ENCODE measurements around the gene METTL26. TPM values are rescaled to one million over a fixed set of nuclear protein-coding genes. Genes with fewer than 3 reads are reported as not detected.

Gene METTL26
- 100 to 1,000 TPM in 1 of 2 donors, 10 to 100 TPM in 1; 47.2 to 120 TPM for total RNA-seq

GRCh38 chr16:636206-637080 lies at the start of gene METTL26:
Gene METTL26, minus strand, starts transcription at chr16:636305. Its CDS starts 15 bp downstream, at chr16:636290.
- DNase-seq (ENCODE audit: low spot score in 2 of 2) (peak; percentile 93 to 95), ATAC-seq (peak; percentile 87)
- H3K36me3 Mint-ChIP-seq: peaks cover 0 to 5% of the 10 kb centered on the region in 2 donors
- H3K9me3 Mint-ChIP-seq: no peaks in the 10 kb centered on the region
- peak within 1 kb of the TSS; percentile 99 to 100 for H3K27ac Mint-ChIP-seq

GRCh38 chr16:684961-685696 lies 49.0 kb upstream of the METTL26 start:
- ATAC-seq (no peak), DNase-seq (ENCODE audit: low spot score in 2 of 2) (peak in 1 of 2 donors; percentile 58)
- no peaks in the 10 kb centered on the region for H3K9me3 Mint-ChIP-seq
- peak overlapping the region in 1 of 2 donors; percentile 4 for H3K27ac Mint-ChIP-seq
- peaks cover 5 to 22% of the 10 kb centered on the region in 2 donors for H3K36me3 Mint-ChIP-seq

GRCh38 chr16:684071-684794 lies 48.1 kb upstream of the METTL26 start, which contains the start of gene JMJD8:
Gene JMJD8, minus strand, starts transcription at chr16:684334. Its CDS starts 15 bp downstream, at chr16:684319.
- Mint-ChIP-seq H3K36me3 (peaks cover 5 to 22% of the 10 kb centered on the region in 2 donors), H3K27ac (peak within 1 kb of the TSS; percentile 65 to 73), H3K9me3 (no peaks in the 10 kb centered on the region)
- ATAC-seq (peak; percentile 82 to 85), DNase-seq (ENCODE audit: low spot score in 2 of 2) (peak; percentile 96 to 97)

GRCh38 chr16:683396-684070 lies 47.4 kb upstream of the METTL26 start:
- H3K27ac Mint-ChIP-seq: peak overlapping the region; percentile 65 to 73
- ATAC-seq (no peak), DNase-seq (ENCODE audit: low spot score in 2 of 2) (no peak)
- no peaks in the 10 kb centered on the region for H3K9me3 Mint-ChIP-seq
- peaks cover 5 to 22% of the 10 kb centered on the region in 2 donors for H3K36me3 Mint-ChIP-seq

GRCh38 chr16:682493-683395 lies 46.6 kb upstream of the METTL26 start:
- no peaks in the 10 kb centered on the region for H3K9me3 Mint-ChIP-seq
- ATAC-seq (no peak), DNase-seq (ENCODE audit: low spot score in 2 of 2) (no peak)
- peaks cover 5 to 22% of the 10 kb centered on the region in 2 donors for H3K36me3 Mint-ChIP-seq
- H3K27ac Mint-ChIP-seq: peak overlapping the region; percentile 73 to 94

GRCh38 chr16:681746-682427 lies 45.8 kb upstream of the METTL26 start:
- peak overlapping the region; percentile 71 to 94 for H3K27ac Mint-ChIP-seq
- ATAC-seq: no peak
- H3K9me3 Mint-ChIP-seq: no peaks in the 10 kb centered on the region

GRCh38 chr16:680967-681745 lies 45.1 kb upstream of the METTL26 start:
- peak overlapping the region; percentile 50 to 71 for H3K27ac Mint-ChIP-seq
- ATAC-seq: no peak
- H3K36me3 Mint-ChIP-seq: peaks cover 5 to 18% of the 10 kb centered on the region in 2 donors
- DNase-seq (ENCODE audit: low spot score in 2 of 2): no peak
- no peaks in the 10 kb centered on the region for H3K9me3 Mint-ChIP-seq

More at GRCh38 chr16:681746-682427, 45.8 kb upstream of the METTL26 start:
- H3K36me3 Mint-ChIP-seq: peaks cover 5 to 22% of the 10 kb centered on the region in 2 donors
- DNase-seq (ENCODE audit: low spot score in 2 of 2): no peak

GRCh38 chr16:680625-680945 lies 44.5 kb upstream of the METTL26 start:
- H3K36me3 Mint-ChIP-seq: peaks cover 5 to 15% of the 10 kb centered on the region in 2 donors
- no peak for ATAC-seq
- peak overlapping the region in 1 of 2 donors; percentile 71 for H3K27ac Mint-ChIP-seq
- H3K9me3 Mint-ChIP-seq: no peaks in the 10 kb centered on the region
- no peak for DNase-seq (ENCODE audit: low spot score in 2 of 2)

- ATAC-seq: peak; percentile 54 to 55
- Mint-ChIP-seq H3K27ac (peak within 1 kb of the TSS; percentile 71 to 85), H3K9me3 (no peaks in the 10 kb centered on the region), H3K36me3 (peaks cover 5 to 15% of the 10 kb centered on the region in 2 donors)
- DNase-seq (ENCODE audit: low spot score in 2 of 2): peak; percentile 85 to 87
Measured at GRCh38 chr16:679814-680624, 43.9 kb upstream of the METTL26 start, which contains the start of gene STUB1. Gene STUB1, plus strand, starts transcription at chr16:680410. Its CDS starts 116 bp downstream, at chr16:680526.

- H3K27ac Mint-ChIP-seq: peak overlapping the region; percentile 65 to 66
Measured at GRCh38 chr16:678858-679813, 43.0 kb upstream of the METTL26 start.

GRCh38 chr16:678209-678857 lies 42.2 kb upstream of the METTL26 start:
- Mint-ChIP-seq H3K27ac (no peak overlapping the region), H3K36me3 (peaks cover 5 to 15% of the 10 kb centered on the region in 2 donors), H3K9me3 (no peaks in the 10 kb centered on the region)
- DNase-seq (ENCODE audit: low spot score in 2 of 2) (no peak), ATAC-seq (no peak)

More at GRCh38 chr16:678858-679813, 43.0 kb upstream of the METTL26 start:
- Mint-ChIP-seq H3K9me3 (no peaks in the 10 kb centered on the region), H3K36me3 (peaks cover 5 to 15% of the 10 kb centered on the region in 2 donors)
- peak; percentile 6 to 39 for ATAC-seq
- DNase-seq (ENCODE audit: low spot score in 2 of 2): peak in 1 of 2 donors; percentile 64

All from activated naive CD4-positive, alpha-beta T cell treated with anti-CD3 and anti-CD28 coated beads, Interleukin-2, amount 50 U/mL, for 72 hours (primary cell).